ENCODE measurements around the gene FLT4.

The FLT4 gene

DNA sequence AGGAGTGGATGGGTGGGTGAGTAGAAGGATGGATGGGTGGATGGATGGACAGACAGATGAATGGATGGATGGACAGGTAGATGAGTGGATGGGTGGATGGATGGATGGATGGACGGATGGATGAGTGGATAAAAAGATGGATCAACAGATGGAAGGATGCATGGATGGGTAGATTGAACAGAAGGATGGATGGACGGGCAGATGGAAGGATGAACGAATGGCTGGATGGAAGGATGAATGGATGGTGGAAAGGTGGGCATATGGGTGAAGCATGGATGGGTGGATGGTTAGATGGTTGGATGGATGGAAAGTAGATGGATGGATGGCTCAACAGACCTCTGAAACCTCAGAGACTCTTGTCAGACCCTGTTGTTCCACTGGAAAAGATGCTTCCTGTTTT lies 10.1 kb downstream of the FLT4 start:
- Histone ChIP-seq H3K9me2 (ENCODE audit: low read depth, low read length) (no peaks in the 10 kb centered on the region), H3F3A (ENCODE audit: insufficient read depth, low read length) (no peaks in the 10 kb centered on the region), H3K27ac (ENCODE audit: low read depth, low read length, poor library complexity, severe bottlenecking) (no peak overlapping the region), H3K9me3 (ENCODE audit: low read length) (no peaks in the 10 kb centered on the region), H3K27me3 (ENCODE audit: insufficient read depth, low read length) (0 out of 2 replicates have a peak, but pooled peaks cover 4% of the 10 kb centered on the region), H3K4me3 (ENCODE audit: low read depth, low read length, poor library complexity, severe bottlenecking) (no peak overlapping the region), H3K4me1 (ENCODE audit: insufficient read depth, low read length, severe bottlenecking) (no peaks in the 10 kb centered on the region), H3K79me2 (ENCODE audit: insufficient read depth, low read length) (no peaks in the 10 kb centered on the region), H3K36me3 (ENCODE audit: insufficient read depth, low read length) (no peaks in the 10 kb centered on the region), H3K4me2 (ENCODE audit: low read length) (no peak overlapping the region), H2AFZ (ENCODE audit: low read length) (no peak overlapping the region), H3K9ac (ENCODE audit: low read length) (no peak overlapping the region), H4K20me1 (ENCODE audit: insufficient read depth, low read length) (no peaks in the 10 kb centered on the region)
- TF ChIP-seq, protein P1, sequence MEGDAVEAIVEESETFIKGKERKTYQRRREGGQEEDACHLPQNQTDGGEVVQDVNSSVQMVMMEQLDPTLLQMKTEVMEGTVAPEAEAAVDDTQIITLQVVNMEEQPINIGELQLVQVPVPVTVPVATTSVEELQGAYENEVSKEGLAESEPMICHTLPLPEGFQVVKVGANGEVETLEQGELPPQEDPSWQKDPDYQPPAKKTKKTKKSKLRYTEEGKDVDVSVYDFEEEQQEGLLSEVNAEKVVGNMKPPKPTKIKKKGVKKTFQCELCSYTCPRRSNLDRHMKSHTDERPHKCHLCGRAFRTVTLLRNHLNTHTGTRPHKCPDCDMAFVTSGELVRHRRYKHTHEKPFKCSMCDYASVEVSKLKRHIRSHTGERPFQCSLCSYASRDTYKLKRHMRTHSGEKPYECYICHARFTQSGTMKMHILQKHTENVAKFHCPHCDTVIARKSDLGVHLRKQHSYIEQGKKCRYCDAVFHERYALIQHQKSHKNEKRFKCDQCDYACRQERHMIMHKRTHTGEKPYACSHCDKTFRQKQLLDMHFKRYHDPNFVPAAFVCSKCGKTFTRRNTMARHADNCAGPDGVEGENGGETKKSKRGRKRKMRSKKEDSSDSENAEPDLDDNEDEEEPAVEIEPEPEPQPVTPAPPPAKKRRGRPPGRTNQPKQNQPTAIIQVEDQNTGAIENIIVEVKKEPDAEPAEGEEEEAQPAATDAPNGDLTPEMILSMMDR (IDR thresholded peaks at IDR 0.05; ENCODE audit: low read length): no peak
- no peak for TF ChIP-seq EZH2 (IDR thresholded peaks at IDR 0.05; ENCODE audit: borderline replicate concordance, low read length)

DNA sequence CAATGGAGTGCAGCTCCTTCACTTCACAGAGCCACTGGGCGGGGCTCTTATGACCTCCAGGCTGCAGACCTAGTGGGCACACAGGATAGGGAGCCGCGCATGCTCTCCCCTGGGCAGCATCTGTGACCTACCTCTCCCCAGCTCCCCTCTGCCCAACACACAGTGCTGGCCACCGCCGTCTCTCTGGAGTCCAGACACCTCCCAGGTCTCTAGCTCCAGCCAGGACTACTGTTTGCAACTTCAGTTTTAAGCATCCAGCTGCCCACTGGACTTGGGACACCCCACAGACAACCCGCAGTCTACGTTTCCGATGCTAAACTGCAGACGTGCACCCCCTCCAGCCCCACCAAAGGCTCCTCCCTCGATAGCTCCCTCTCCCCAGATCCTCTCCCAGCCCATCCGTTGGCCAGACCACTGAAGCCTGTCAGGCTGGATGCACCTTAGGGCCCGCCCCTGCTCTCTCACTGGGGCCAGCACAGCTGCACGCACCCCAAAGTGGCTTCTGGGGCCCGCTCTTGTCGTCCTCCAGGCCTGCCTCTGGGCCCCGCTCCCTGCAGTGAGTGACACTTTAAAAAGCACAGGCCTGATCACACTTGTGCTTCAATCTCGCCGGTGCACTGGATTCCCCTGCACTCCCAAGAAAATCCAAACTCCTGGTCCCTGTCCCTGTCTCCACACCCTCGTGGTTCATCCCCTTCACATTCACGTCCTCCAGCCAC lies 11.3 kb downstream of the FLT4 start:
- H3K4me1 ChIP-seq (ENCODE audit: insufficient read depth, low read length, severe bottlenecking): no peaks in the 10 kb centered on the region
- no peaks in the 10 kb centered on the region for H3K9me3 ChIP-seq (ENCODE audit: low read length)
- no peaks in the 10 kb centered on the region for H3F3A ChIP-seq (ENCODE audit: insufficient read depth, low read length)
- H3K4me3 ChIP-seq (ENCODE audit: low read depth, low read length, poor library complexity, severe bottlenecking): no peak overlapping the region
- H3K4me2 ChIP-seq (ENCODE audit: low read length): no peak overlapping the region
- TF ChIP-seq EZH2 (IDR thresholded peaks at IDR 0.05; ENCODE audit: borderline replicate concordance, low read length): no peak
- TF ChIP-seq, protein P1 (IDR thresholded peaks at IDR 0.05; ENCODE audit: low read length): no peak
- no peak overlapping the region for H3K9ac ChIP-seq (ENCODE audit: low read length)
- no peak overlapping the region for H3K27ac ChIP-seq (ENCODE audit: low read depth, low read length, poor library complexity, severe bottlenecking)
- no peaks in the 10 kb centered on the region for H4K20me1 ChIP-seq (ENCODE audit: insufficient read depth, low read length)
- H3K9me2 ChIP-seq (ENCODE audit: low read depth, low read length): no peaks in the 10 kb centered on the region
- H2AFZ ChIP-seq (ENCODE audit: low read length): no peak overlapping the region
- 0 out of 2 replicates have a peak, but pooled peaks cover 4% of the 10 kb centered on the region for H3K27me3 ChIP-seq (ENCODE audit: insufficient read depth, low read length)
- no peaks in the 10 kb centered on the region for H3K36me3 ChIP-seq (ENCODE audit: insufficient read depth, low read length)
- H3K79me2 ChIP-seq (ENCODE audit: insufficient read depth, low read length): no peaks in the 10 kb centered on the region

GRCh38 chr5:180636403-180637075 lies 12.9 kb downstream of the FLT4 start:
- Histone ChIP-seq H3K9me2 (ENCODE audit: low read depth, low read length) (no peaks in the 10 kb centered on the region), H3K79me2 (ENCODE audit: insufficient read depth, low read length) (no peaks in the 10 kb centered on the region), H2AFZ (ENCODE audit: low read length) (no peak overlapping the region), H3K9me3 (ENCODE audit: low read length) (no peaks in the 10 kb centered on the region), H3K36me3 (ENCODE audit: insufficient read depth, low read length) (no peaks in the 10 kb centered on the region), H3K4me1 (ENCODE audit: insufficient read depth, low read length, severe bottlenecking) (no peaks in the 10 kb centered on the region), H3K27ac (ENCODE audit: low read depth, low read length, poor library complexity, severe bottlenecking) (no peak overlapping the region), H4K20me1 (ENCODE audit: insufficient read depth, low read length) (no peaks in the 10 kb centered on the region), H3F3A (ENCODE audit: insufficient read depth, low read length) (no peaks in the 10 kb centered on the region), H3K27me3 (ENCODE audit: insufficient read depth, low read length) (0 out of 2 replicates have a peak, but pooled peaks cover 4% of the 10 kb centered on the region), H3K4me3 (ENCODE audit: low read depth, low read length, poor library complexity, severe bottlenecking) (no peak overlapping the region), H3K9ac (ENCODE audit: low read length) (no peak overlapping the region), H3K4me2 (ENCODE audit: low read length) (no peak overlapping the region)
- TF ChIP-seq EZH2 (IDR thresholded peaks at IDR 0.05; ENCODE audit: borderline replicate concordance, low read length): no peak
- TF ChIP-seq, protein P1 (IDR thresholded peaks at IDR 0.05; ENCODE audit: low read length): no peak
